NCI-H526 treated with DMSO at 0.1 percent for 48 hours (cell line): Measurements from ENCODE around the gene TTC23.
"Not testable (repeated sequence)": the region's sequence is repeated elsewhere in the genome, so short reads cannot be mapped to it uniquely, and the experiment has no call there.

ENCODE experiments used
- DNase-seq: peaks from one replicate; lab custom pipeline; 2025; lab: John Stamatoyannopoulos, UW

The TTC23 gene

DNA sequence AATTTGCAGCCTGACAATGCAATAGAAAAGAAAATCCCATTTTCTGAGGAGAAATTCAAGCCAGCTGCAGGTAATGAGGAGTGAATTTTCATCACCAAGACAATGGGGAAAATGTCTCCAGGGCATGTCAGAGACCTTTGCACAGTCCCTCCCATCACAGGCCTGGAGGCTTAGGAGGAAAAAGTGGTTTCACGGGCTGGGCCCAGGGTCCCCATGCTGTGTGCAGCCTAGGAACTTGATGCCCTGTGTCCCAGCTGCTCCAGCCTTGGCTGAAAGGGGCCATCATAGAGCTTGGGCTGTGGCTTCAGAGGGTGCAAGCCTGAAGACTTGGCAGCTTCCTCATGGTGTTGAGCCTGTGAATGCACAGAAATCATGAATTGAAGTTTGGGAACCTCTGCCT is 57.2 kb downstream of the TTC23 start:
- not testable (repeated sequence) for DNase-seq

- no peak for DNase-seq
Observed at GRCh38 chr15:99187936-99188335, 61.4 kb downstream of the TTC23 start.

- no peak for DNase-seq
Observed at GRCh38 chr15:99185414-99186130, 63.8 kb downstream of the TTC23 start.

GRCh38 chr15:99182791-99183190 is 66.6 kb downstream of the TTC23 start:
- DNase-seq = no peak

GRCh38 chr15:99181545-99181971 is 67.8 kb downstream of the TTC23 start:
- DNase-seq = no peak

DNA sequence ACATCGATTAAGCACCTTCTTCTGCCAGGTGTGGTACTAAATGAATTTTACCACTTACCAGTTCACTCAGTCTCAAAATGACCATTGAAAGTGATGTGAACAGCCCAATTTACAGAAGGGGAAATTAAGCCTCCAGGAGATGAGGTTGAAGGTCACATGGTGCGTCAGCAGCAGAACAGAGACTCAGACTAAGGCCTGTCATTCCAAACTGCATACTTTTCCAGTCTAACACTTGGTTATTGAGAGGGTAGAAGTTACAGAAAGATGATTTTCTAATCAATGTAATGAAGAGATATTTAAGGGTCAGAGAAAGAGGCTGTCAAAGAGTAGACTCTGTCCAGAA is 68.4 kb downstream of the TTC23 start:
- DNase-seq = no peak

DNA sequence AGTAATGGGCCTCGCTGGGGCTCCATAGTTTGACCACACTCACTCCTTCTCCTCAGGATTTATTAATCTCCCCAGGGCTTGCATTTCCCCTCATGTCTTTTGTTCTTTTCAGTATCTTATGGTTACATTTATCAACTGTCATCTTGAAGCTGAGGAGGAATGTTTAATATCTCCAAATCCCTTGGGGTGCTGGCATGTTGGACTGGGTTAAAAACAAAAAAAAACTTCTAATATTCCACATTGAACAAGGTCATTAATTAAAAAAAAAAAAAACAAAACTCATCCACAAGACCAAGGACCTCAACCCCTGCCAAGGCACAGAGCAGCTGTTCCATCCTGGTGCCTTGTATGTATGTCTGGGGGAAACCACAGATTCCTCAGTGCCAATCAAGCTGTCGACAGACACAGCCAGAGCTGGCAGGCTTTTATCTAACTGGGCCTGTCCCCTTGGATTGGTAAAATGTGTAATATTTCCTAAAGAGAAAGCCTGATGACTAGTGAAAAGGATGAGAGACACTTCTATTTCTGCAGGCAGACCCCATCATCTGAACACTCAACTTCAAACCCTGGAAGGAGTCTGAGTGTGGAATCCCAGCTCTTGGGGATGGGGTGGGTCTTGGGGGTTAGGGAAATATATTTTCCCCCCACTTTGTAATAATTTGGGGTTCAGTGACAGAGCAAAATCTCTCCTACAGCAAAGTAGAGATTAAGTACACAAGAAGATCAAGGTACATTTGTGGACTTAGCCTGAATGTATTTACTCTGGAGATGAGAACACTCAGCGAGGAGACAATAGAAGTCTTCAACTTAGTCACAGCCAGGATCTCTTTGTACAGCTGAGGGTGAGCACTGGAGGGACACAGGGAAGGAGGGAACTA is 69.1 kb downstream of the TTC23 start:
- DNase-seq = no peak

DNA sequence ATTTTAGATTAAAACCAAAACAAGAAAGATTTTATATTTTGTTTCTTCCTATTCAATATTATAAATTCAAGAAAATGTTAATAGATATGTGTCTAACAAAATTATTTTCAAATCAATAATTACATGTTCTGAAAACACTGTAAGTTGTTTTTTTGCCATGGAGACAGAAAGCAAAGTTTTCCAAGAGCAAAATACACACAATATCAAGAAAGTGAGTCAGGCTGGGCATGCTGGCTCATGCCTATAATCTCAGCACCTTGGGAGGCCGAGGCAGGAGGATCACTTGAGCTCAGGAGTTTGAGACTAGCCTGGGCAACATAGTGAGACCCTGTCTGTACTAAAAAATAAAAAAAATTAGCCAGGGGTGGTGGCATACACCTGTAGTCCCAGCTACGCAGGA is 71.7 kb downstream of the TTC23 start:
- no peak for DNase-seq

DNA sequence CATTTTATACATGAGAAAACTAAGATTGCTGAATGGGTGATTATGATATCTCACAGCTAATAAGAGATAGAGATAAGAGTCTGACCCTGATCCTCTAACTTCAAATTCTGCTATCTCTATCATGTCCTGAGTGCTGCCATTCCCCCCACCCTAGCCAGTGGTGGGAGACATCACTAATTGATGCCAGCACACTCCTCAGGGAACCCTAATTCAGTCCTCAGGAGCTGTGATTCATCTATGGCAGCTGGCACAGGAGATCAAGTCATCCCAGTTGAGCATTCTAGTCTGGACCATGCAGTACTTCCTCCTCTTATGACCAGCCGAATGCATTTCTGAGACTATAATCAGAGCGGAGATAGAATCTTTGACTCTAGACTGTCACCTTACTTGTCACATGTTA is 72.6 kb downstream of the TTC23 start:
- DNase-seq = no peak

GRCh38 chr15:99174567-99175395 is 74.6 kb downstream of the TTC23 start:
- no peak for DNase-seq

- DNase-seq = no peak
Observed at GRCh38 chr15:99172989-99173388, 76.4 kb downstream of the TTC23 start.

DNA sequence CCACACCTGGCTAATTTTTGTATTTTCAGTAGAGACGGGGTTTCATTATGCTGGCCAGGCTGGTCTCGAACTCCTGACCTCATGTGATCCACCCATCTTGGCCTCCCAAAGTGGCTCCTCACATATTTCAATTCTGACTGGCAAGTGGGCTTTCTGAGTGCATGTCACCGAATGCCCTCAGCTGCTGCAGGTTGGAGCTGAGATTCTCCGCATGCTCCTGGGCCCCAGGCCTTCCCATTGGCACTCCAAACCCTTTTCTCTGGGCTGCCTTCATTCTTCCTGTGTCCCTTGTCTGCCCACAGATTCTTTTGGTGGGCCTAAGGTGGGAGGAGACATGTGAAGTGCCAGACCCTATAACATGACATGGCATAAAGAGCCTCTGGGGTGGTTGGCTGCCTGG is 77.2 kb downstream of the TTC23 start:
- no peak for DNase-seq

- no peak for DNase-seq
Observed at GRCh38 chr15:99170476-99171065, 78.8 kb downstream of the TTC23 start.

DNA sequence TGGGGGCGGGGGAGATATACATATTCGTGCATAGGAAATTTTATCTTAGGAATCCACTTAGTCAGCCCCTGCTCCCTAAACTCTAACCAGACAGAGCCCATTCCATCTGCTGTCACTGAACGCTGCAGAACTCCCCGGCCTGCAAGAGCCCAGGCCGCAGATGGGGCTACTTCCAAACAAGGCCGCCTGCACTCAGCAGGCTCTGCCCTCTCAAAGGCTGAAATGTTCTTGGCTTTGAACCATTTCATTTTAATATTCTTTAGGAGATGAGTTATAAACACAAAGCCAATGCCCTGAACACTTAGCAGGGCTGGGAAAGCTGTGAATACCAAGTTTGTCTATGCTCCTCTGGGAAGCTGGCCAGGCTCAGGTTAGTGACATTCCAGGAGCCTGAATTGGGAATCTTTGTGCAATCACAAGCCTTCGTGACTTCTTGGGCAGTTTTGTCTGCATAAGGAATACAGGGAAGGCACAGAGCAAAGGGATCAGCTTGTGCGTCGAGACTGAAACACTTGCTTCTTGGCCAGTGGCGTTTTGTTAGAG is 79.5 kb downstream of the TTC23 start:
- no peak for DNase-seq

DNA sequence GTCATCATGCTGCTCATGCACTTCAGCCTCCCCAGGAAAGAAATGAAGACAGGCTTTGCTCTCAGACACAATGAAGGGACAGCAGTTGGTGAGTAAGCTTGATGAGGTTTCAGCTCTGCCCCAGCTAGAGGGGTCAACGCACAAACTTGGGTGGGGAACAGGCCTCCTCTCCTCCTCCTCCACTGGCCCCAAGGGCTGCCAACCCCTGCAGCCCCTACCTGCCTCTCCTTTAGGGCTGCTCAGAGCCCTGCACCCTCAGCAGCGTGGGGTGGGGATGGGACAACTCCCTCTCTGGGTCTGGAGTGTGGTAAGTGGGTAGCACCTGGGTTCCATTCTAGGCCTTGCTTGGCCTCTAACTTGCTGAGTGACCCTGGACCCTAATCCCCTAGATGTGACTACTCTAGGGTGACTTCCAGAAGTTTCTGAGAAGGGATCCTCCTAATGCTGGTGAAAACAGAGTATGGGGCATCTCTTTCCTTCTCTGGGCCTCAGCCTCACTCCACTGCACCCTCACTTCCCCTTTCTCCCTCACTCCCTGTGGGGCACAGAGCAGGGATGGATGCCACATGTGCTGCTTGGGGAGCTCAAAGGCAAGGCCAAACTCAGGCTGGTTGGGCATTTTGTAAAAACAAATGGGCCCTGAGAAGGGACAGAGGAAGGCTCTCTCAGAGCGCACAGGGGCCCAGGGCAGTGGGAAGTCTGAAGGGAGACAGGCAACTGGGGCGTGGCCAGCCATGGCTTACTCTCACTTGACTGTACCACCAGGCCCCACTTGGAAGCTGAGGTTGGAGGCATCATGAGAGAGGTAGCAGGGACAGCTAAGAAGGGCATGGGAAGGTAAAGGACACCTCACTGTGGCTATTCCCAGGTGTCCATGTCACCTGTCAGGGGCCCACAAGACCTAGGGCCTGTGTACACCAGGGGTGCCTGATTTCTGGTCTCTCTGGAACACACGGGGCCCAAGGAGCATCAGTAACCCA is 80.5 kb downstream of the TTC23 start:
- no peak for DNase-seq

DNA sequence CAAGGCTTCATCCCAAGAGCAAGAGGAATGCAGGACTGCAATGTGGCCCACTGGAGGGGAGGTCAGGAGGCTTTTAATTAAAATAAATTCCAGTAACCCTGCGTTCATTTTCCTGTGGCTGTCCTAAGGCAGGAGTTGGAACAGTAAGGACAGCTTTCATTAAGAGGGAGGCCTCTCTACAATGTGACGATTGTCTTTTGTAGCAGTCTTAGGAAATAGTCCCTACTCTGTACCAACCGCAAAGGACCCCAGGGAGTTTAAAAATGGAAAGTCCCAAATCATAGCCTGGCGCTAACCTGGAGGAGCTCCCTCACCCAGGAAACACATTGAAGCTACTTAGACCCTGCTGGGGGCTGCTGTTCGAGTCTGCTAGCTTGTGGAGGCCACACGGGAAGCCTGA is 81.7 kb downstream of the TTC23 start:
- DNase-seq = no peak

DNA sequence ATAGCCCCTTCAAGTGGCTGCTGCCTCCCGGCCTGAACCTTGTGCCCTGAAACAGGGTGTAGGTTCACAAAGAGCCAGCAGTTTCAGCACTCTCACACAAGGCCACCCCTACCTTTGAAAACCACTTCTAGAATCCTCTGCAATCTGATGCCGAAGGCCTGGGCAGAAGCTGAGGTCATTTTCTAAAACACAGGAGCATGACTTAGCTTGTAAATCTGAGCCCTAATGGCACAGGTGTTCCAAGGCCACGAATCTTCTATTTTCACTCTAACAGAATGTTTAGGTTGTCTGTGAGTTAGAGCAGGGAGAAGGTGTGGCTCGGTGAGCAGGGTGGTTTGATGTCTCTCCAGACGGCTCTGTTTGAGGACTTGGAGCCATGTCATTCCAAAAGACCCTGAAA is 82.2 kb downstream of the TTC23 start:
- no peak for DNase-seq

GRCh38 chr15:99165956-99166689 is 83.3 kb downstream of the TTC23 start:
- DNase-seq = no peak

- DNase-seq = no peak
Observed at GRCh38 chr15:99165020-99165790, 84.2 kb downstream of the TTC23 start.
